GM12864 (cell line): Measurements from ENCODE around the gene DVL2.

ENCODE experiments used
- DNase-seq: peaks from one replicate; pipeline ENCODE4 v3.0.0-alpha.2; 2011; ENCODE audit warnings: low read depth
- H3K4me3 ChIP-seq: 2 replicates; pipeline ENCODE4 v1.5.1; 2011; ENCODE audit warnings: mild to moderate bottlenecking, low read depth, low read length, control low read depth
- CTCF ChIP-seq: IDR thresholded peaks from 2 replicates; pipeline ENCODE4 v1.5.1; 2011; ENCODE audit warnings: low read depth, mild to moderate bottlenecking, moderate library complexity, low read length, control low read depth, inconsistent platforms; ENCODE audit errors: missing control alignments

Gene DVL2

DNA sequence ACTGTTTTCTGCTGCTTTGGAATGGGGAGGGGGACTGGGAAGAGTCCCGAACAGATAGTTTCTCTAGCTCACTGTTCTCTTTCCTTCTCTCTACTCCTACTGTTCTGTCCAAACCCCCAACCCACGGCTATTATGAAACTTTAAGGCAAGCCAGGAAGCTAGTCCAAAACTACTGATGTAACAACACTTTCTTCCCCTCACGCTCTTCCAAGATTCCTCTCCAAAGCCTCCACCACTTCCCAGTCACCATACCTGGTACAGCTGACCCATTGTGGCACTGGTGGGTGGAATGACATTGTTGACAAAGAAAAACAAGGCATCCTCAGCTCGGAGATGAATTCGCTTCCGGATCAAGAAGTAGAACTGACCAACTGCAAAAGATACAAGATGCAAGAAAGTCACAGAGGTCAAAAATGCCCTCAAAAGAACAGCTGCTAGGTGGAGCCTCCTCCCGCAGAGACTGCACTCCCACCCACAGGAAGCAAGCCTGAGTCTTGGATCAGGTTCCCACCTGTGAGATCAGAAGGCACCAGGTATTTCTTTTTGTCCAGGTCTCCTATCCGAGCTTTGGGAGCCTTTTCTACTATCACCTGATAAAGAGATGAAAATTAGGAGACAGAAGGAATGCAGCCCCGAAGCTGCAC lies 6.9 kb upstream of the DVL2 start:
- DNase-seq, result no peak
- TF ChIP-seq CTCF, result no peak
- H3K4me3 ChIP-seq, result peak overlapping the region; percentile 75

DNA sequence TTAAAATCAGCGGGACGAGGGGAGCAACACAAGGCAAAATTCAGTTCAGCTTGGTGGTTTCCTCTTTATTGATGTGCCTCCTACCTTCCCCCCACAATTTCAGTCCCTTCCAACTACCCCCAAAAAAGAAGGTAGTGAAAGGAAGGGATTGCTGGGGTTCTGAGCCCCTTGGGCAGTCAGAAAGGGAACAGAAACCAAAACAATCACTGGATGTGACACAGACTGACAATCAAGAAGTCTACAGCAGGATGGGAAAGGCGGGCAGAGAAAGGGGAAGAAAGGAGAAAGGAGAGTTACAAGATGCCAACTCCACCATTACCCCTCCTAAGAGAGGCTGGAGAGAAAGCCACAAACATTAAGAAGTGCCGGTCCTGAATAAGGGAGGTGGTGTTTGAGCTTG lies 6.1 kb upstream of the DVL2 start:
- no peak overlapping the region; the same call in 1 of the 2 replicates for H3K4me3 ChIP-seq
- DNase-seq, result no peak
- no peak for TF ChIP-seq CTCF

GRCh38 chr17:7239091-7240027 lies 5.0 kb upstream of the DVL2 start, which contains the start of gene PHF23:
PHF23 (minus strand) TSS chr17:7239457; CDS start chr17:7239279, 178 bp downstream.
- no peak for TF ChIP-seq CTCF
- peak within 1 kb of the TSS; percentile 95 for H3K4me3 ChIP-seq
- peak; percentile 98 for DNase-seq

DNA sequence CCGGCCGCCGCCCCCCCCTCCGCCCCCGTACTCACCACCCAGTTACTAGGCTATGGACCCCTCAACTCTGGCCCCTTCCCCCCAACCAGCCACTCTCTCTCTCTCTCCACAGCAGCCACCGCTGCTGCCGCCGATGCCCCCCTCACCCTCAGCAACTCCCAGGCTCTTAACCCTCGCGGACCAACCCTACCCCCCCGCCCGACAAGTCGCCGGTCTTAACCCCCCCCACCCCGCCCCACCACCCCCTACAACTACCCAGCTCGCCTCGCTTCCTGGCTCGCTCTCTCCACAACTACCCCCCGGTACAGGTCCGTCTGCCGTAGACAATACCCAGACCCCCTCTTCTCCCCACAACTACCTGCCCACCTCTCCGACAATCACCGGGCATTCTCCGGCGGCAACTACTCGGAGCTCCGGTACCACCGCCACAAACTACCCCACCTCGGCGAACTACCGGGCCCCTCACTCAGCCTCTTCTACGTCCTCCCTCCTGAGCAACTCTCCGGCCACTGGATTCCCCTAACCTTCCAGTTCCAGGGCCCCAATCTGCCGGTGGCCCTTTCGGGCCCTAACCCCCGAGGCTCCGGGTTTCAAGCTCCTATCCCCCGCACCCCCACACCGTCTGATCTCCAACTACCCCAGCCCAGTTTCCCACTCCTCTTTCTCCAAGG lies 4.2 kb upstream of the DVL2 start:
- peak overlapping the region; percentile 95 for H3K4me3 ChIP-seq
- no peak for TF ChIP-seq CTCF
- no peak for DNase-seq

DNA sequence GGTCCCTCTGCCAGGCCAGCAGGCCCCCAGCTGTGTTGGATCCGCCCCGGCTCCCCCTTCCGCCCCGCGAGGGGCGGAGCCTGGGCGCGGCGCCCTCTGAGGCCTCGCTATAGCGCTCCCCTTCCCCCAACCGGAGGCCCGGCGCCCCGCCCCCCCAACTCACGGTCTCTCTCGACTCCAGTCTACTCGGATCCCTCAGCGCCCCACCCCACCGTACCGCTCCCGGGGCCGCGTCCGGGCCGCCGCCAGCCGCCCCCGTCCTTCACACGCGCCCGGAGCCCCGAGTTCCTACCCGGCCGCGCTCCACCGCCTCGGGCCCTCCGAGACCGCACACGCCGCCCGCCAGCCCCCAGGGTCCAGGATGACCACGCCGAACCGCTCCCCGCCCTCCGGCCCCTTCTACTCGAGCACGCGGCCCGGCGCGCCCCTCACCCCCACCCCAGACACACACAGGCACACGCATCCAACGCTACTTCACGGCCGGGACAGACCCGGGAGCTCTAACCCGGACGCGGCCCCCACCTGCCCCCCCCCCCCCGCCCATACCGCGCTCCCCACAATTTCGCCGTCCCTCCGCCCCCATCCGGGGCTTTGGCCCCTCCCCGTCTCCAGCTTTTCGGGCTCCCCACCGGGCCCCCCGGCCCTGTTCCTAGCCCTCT lies 3.6 kb upstream of the DVL2 start:
- no peak for TF ChIP-seq CTCF
- no peak for DNase-seq
- peak overlapping the region; percentile 95 for H3K4me3 ChIP-seq

DNA sequence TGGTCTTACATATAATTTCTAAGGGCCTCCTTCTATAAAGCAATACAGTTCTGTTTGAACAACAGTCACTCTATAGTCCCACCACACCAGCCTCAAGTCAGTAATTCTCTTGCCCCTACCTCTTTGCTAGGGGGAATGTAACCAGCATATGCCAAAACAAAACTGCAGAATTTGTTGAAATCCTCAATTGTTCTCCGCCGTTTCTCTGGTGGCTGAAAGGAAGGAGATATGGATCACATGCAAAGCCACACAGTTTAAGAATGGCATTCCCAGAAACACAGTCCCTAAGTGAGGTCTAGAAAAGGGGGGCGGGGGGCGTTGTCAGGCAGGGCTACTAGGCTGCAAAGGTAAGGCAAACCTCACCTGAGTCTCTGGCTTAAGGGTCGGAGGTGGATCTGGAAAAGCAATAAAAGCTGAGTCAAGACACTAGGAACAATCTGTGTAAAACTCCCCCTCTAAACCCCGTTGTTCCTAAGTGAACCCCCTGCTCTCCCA lies 3.0 kb upstream of the DVL2 start:
- no peak for DNase-seq
- TF ChIP-seq CTCF, result no peak
- H3K4me3 ChIP-seq, result peak overlapping the region; percentile 95
